NT2/D1 (cell line): ENCODE measurements around the gene KCNH2.

Experiments used
- SUZ12 ChIP-seq: IDR thresholded peaks from 2 replicates; pipeline ENCODE4 v1.6.1; 2011; ENCODE audit not compliant: insufficient read length, insufficient read depth; ENCODE audit errors: extremely low read depth
- YY1 ChIP-seq: IDR thresholded peaks from 2 replicates; pipeline ENCODE4 v1.6.1; 2011; ENCODE audit not compliant: insufficient read length, insufficient read depth
- ZNF274 ChIP-seq: IDR thresholded peaks from 2 replicates; pipeline ENCODE4 v1.6.1; 2011; ENCODE audit warnings: mild to moderate bottlenecking, low read depth, low read length

- TF ChIP-seq YY1 (no peak), ZNF274 (no peak), SUZ12 (no peak)
These were observed 16.4 kb downstream of the KCNH2 start for GRCh38 chr7:150961510-150962289.
